NT2/D1 (cell line): ENCODE measurements around the gene SLC24A3.

ENCODE experiments used
- SUZ12 ChIP-seq: IDR thresholded peaks from 2 replicates; pipeline ENCODE4 v1.6.1; 2011; ENCODE audit not compliant: insufficient read length, insufficient read depth; ENCODE audit errors: extremely low read depth
- YY1 ChIP-seq: IDR thresholded peaks from 2 replicates; pipeline ENCODE4 v1.6.1; 2011; ENCODE audit not compliant: insufficient read length, insufficient read depth
- ZNF274 ChIP-seq: IDR thresholded peaks from 2 replicates; pipeline ENCODE4 v1.6.1; 2011; ENCODE audit warnings: mild to moderate bottlenecking, low read depth, low read length

DNA sequence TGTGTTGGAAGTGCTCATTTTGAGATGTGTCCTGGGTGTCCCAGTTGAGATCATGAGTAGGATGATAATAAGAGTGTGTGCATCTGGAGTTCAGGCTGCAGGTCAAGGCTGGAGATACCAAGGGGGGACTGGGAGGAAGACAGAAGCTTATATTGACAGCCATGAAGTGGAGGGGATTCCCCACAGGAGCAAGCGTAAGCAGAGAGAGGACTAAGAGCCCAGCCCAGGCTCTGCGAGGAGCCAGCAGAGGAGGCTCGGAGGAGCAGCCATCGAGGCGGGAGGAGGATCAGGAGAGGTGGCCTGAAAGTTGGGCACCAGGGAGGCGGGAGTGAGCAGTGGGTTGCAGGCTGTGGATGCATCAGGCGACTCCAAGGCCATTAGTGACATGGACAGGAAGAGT is 116.2 kb downstream of the SLC24A3 start:
- TF ChIP-seq YY1 (no peak), SUZ12 (no peak), ZNF274 (no peak)
